ENCODE measurements around the gene SH3RF1.
"Not testable (repeated sequence)": the region's sequence is repeated elsewhere in the genome, so short reads cannot be mapped to it uniquely, and the experiment has no call there.

The SH3RF1 gene

DNA sequence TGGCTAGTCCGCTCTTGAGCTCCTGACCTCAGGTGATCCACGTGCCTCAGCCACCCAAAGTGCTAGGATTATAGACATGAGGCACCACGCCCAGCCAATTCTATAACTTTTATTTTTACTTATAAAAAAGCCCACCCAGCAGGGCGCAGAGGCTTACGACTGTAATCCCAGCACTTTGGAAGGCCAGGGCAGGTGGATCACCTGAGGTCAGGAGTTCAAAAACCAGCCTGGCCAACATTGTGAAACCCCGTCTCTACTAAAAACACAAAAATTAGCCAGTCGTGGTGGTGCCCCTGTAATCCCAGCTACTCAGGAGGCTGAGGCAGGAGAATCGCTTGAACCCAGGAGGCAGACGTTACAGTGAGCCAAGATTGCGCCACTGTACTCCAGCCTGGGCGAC lies 73.5 kb downstream of the SH3RF1 start:
- not testable (repeated sequence) for DNase-seq

DNA sequence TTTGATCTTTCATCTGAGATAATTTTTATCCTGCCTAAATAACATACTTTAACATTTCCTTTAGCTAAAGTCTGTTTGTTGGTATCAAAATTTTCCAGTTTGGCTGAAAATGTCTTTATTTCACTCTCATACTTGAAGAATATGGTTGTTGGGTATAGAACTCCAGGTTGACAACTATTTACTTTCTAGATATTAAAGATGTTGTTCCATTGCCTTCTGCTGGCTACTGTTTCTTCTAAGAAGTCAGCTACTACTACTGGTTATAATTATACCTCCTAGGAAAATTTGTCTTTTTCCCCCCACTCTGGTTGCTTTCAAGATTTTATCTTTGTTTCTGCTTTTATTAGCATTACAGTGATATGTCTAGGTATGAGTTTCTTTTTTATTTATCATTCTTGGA lies 75.7 kb downstream of the SH3RF1 start:
- no peak for DNase-seq

DNA sequence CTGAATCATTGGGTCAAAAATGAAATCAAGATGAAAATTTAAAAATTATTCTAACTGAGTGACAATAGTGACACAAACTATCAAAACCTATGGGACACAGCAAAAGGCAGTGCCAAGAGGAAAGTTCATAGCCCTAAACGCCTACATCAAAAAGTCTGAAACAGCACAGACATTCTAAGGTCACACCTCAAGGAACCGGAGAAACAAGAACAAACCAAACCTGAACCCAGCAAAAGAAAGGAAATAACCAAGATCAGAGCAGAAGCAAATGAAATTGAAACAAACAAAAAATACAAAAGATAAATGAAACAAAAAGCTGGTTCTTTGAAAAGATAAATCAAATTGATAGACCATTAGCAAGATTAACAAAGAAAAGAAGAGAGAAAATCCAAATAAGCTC lies 80.8 kb downstream of the SH3RF1 start:
- not testable (repeated sequence) for DNase-seq

DNA sequence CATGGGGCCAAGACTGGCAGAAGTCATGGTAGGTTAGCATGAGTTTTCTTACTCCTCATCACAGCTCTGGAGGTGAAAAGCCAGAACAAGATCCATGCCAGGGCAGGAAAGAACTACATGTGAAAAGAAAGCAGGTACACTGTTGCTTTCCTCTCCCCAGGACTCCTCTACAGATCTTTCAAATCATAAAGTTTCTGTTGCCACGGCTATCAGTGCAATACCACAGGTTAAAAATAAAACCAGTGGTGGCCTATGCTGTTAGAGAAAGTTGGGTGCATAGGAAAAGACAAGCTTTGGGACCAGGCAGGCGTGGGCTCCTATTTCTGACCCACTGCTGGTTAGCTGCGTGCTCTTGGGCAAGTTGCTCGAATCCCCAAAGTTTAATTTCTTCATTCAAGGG lies 81.4 kb downstream of the SH3RF1 start:
- DNase-seq = no peak

DNA sequence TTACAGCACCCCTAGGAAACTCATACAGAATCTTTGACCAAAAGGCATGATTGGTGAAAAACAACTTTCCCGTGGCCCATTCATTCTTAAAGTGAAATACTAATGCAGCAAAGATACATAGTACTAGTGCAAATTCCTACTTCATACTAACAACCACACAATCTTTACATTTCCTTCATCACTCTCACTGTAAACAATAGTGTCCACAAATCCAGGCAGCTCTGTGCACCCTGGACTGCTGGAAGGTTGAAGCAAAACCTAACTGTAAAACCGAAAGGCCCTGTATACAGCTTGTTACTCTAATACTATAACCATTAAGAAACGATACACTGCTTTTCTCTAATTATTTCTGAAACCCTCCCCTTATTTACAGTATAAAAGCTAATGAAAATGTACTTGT lies 82.6 kb downstream of the SH3RF1 start:
- no peak for DNase-seq

DNA sequence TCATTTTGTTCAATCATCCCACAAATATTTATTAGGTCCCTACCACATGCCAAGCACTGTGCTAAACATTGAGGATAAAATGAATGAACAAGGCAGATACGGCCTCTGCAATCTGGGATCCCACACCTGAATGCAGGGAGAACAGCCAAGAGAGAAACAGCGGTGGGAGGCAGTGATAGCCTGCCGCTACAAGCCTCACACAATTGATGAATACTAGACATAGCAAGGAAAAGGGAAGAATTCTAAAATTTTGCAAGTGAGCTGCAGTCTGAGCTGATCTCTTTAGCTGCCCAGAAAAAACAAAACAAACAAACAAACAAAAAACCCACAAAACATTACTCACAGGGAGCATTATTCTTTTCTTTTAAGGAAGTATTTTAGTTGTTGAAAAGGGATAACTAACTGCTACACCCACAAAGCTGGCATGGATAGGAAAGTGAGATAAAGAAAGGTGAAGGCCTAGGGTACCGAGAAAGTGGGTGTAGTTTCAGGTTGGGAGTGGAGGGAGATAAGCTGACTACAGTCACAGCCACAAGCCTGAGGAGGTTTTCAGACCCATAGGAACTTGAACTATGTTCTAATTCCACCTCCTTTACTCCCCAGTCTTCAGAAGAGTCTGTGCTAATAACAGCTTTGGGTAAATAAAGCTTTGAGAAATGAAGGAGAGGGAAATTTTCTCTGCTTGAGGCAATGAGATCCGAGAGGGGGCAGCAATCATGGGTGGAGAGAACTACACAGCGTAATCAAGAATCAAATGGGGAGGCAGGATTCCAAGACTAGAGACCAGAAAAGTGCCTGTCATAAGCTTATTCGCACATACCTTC lies 85.4 kb downstream of the SH3RF1 start:
- no peak for DNase-seq

DNA sequence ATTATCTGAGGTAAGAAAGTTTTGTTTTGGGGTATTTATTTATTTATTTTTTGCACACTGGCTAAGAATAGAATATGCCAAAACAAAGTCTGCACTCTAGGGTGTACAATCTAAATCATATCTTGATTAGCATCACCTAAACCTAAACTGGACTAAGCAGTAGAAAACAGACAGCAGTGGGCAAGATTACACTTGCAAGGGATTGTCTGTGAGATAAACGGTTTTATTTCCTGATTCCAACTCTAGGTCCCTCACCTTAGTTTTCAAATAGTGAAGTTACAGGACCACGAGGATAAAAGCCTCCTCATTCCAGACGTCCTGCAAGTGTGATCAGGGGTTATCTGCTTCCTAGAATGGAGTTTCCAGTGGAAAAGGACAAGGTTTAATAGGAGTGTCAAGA lies 86.1 kb downstream of the SH3RF1 start:
- no peak for DNase-seq

DNA sequence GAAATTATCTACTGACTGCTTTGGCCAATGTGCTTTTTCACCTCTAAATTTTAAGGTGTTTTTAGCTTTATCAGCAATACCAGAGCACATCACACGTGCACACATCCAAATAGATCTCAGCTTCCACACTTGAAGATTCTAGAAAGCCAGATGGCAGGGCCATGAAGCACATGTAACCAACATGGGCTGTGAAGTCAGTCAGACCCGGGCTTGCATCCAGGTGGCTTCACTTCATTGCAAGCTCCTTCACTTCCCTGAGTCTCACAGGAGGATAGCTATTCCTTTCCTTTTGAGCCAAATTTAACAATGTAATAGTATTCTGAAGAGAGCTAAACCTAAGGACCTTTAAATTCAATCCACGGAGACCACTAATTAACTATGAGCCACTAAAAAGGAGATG lies 86.5 kb downstream of the SH3RF1 start:
- DNase-seq = no peak

DNA sequence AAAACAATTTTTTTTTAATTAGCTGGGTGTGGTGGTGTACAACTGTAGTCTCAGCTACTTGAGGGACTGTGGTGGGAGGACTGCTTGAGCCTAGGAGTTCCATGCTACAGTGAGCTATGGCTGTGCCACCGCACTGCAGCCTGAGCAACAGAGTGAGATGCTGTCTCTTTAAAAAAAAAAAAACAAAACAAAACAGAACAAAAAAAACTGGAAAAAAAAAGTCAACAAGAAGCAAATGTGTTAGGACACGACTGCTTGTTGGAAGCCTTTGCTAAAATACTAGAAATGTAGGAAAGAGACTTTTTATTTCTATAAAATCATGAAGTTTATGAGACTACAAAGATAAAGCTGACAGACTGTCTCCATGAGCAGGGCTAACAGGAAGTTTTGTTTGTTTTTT lies 87.2 kb downstream of the SH3RF1 start:
- DNase-seq = no peak

DNA sequence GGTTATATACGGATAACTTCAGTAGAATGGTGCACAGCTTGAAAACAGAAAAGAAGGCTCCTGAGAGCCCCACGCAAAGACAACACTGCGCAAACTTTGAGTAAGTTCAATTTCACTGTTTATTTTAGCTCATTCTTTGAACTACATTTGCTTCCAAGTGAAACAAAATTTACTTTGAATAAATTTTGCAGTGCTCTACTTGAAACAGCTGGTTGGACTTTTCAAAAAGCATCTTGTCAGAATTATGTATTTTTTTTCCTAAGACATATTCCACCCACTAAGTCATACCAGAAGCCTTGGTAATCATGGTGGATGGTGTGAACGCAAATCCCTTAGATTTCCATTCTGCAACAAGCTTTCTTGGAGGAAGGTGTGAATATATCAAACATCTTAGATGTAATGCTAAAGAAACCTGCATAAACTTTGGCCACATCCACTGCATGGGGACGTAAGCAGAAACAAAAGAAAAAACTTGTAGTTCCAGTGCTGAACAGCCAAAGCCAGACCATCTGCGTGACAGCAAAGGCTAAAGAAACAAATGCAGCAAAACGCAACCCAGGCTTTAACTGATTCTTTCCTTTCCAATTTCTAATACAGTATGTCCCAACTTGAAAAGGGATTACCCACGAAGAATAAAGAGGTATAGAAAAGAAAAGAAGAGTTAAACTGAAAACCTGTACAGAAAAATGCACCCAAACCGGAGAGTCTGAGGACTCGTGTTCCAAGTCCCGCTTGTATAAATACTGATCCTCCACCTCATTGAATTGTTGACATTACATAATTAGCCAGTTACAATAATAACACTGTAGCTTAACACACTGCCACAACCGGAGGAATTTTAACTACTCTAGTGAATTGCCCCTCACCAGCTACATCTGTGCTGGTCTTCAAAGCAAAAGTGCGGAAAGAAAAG lies 90.9 kb downstream of the SH3RF1 start:
- DNase-seq = no peak

DNA sequence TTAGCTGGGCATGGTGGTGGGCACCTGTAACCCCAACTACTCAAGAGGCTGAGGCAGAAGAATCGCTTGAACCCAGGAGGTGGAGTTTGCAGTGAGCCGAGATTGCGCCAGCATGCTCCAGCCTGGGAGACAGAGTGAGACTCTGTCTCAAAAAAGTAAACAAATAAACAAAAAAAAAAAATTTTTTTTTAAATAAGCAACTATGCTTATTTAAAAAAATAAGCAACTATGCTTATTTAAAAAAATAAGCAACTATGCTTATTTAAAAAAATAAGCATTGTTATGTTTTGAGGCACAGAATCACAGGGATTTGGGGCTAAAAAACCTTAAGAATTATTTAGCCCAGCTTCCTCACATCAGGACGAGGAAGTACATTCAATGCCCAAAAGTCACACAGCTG lies 92.7 kb downstream of the SH3RF1 start:
- DNase-seq = not testable (repeated sequence)

DNA sequence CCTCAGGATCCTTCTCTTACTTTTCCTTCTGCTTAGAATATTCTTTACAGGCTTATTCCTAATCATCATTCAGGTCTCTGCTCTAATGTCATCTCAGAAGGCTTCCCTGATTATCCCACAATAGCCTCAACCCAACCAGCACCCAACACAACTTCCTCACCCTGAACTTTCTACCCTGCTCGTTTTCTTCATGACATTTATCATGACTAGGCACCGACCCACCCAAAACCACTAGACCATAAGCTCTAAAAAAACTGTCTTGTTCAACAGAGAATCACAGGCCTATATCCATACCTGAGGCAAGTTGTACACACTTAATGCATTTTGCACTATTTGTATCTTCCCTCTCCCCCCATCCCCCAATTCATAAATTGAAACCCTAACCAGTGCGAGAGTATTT lies 95.3 kb downstream of the SH3RF1 start:
- DNase-seq = no peak

DNA sequence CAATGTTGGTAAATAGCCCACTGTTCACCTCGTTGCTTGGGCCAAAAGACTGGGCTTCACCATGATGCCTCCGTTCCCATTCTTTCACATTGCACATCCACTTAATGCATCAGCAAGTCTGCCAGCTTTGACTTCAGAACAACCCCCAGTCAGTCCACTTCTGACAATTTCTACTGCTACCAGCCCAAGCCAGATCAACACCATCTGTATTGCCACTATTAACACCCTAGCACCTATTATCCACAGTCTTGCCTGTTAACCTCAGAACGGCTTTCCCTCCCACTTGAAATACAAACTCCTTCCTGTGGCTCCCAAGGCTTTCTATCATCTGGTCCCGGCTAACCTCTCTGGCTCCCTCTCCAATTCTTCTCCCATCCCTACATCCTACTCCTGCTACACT lies 95.7 kb downstream of the SH3RF1 start:
- no peak for DNase-seq

DNA sequence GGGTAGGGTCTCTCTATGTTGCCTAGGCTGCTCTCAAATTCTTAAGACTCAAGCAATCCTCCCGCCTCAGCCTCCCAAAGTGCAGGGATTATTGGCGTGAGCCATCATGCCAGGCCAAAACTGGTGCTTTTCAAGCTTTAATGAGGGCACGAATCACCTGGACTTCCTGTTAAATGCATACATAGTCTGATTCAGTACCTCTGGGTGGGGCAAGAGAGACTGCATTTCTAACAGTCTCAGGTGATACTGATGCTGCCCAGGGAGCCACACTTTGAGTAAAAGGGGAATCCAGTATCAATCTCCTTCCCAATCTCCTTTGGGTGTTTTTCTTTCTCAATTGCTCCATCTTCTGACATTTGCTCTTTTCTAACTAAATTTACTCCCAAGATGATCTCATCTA lies 96.5 kb downstream of the SH3RF1 start:
- no peak for DNase-seq

DNA sequence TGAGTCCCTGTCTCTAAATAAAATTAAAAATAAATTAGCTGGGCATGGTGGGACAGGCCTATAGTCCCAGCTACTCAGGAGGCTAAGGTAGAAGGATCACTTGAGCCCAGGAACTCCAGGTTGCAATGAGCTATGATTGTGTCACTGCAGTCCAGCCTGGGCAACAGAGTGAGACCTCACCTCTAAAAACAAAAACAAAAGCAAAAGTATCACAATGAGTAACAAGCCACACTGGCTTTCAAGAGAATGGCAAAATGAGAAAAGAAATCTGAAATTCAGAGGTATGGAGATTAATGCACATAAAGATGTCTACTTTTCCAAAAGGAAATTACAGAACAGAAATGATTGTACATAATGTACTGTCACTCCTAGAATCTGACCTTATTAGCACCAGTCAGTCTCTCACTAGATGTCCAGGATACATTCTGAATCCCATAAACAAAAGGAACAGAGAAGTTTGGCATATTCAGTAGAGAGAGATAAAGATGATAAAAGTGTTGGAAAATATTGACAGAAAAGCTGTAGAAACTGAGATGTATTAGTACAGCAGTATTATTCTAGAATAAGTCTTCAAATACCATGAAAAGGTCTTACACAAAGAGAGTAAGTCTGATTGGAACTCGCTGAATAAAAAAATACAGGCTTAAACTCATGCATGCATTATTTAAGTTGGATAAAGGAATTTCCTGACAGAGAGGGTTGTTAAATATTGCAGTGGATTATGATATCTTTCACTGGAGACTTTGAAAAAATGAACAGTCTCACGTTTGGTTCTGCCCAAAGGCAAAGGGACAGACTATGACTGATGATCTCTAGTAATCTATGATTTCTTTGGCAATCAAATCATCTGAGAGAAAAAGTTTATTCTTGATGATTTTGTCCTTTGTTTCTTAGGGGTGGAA lies 102.5 kb downstream of the SH3RF1 start:
- DNase-seq = no peak

DNA sequence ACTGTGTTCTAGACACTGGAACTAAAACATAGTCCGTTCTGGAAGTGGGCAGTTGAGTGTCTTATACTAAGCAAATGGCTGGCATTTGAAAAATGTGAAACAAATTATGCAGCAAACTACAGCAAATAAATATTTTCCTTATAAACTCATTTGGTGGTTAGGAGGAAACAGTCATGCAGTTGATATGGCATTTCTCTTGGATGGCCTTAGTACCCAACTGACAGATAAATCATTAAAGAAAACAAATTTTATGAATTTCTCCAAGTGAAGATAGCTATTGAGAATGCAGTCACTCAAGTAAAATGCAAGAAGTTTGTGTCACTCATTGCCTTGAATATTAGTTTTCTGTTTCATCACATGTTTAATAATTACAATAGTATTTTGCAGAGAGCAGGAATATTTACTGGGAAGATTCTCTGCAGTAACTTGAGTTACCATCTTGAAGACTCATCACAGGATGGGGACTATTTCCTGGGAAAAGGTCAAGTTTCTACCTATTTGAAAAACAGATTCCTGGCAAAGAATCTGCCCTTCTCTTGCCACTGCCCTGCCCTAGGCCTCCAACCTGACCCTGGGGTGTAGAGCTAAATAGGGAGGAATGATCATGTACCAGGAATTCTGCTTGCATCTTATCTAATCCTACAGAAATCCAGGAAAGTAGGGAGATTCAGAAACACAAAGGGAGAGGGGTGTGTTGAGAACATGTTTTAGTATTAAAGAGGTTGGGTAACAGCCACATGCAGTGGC lies 105.9 kb downstream of the SH3RF1 start:
- no peak for DNase-seq

DNA sequence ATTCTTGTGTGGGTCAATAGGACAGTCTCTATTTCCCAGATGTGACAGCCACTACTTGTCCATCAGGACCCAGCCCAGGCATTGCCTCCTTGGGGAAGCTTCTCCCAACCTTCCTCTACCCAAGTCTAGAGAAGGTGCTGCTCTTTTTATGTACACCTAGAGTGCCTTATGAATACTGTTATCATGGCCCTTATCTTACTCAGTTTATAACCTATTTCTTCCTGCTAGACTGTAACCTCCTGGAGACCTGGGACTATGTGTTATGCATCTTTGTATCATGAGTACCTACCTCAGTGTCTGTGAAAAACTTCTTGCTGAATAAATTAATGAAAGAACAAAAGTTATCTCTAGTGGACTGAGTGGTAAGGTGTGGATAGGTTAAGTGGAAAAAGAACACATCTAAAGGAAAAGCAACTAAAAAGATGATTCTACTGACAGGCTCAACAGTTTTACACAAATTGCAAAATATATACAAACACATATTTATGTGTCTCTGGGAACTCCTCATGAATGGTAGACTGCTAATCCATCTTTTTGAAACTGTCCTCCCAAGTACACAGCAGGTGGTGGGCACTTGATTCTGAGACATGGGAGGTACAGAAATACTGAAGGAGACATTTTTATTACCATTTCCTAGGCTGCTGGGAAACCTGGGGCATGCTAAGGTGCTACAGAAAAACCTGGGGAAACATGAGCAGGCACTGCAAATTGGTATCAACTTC lies 106.6 kb downstream of the SH3RF1 start:
- no peak for DNase-seq

DNA sequence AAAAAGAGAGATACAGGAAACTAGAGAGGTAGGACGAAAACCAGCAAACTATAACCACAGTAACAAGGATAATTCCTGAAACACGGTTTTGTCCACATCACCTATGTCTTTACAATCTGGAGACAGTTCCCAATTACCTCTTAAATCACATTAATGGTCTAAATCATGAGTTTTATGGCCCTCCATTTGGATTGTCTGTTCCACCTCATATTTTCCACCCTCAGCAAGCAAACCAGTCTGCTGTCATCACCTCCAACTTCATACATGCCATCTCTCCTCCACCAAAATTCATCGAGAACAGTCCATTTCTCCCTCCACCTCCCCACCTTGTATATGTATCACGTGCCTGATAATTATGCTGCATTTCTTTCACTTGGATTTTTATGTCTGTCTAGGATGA lies 107.3 kb downstream of the SH3RF1 start:
- no peak for DNase-seq

DNA sequence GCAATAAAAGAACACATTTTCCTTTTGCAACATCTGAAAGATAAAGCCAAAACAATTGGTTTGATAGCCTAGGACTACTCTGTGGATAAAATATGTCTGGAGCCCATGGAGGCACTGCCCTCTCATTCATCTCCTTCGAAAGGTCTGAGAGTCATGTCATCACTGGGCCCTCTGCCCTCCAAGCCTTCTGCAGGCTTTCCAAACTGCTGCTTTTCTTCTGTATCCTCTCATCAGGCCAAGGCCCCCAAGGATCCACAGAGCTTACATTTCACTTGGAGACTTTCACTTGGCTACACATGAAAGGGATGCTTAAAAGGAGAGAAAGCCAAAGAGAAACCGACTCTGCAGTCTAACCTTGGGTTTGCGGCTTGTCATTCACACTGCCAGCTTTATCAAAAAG lies 109.9 kb downstream of the SH3RF1 start:
- DNase-seq = no peak

DNA sequence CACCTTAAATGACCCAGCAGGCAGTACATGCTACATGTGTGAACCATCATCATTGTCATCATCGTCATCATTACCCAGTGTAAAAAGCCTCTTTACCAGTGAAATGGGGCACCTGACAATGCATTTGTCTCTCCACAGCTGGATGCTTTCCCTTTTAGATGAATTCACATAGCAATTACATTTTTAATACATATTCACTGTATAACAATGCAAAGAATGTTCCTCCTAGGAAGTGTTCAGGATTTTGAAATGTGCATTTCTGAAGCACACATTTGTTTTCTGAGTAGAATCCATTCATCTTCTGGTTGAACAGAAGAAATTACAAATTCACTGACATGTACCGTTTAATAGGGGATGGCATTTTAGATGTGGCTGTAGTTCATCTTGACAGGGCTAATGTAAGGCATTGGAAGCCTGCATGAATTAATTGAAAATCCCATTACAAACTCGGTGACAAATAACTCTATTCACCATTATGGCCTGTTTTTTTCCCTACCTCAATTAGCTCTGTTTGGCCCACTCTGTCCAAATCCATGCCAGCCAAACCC lies 111.1 kb downstream of the SH3RF1 start:
- no peak for DNase-seq

DNA sequence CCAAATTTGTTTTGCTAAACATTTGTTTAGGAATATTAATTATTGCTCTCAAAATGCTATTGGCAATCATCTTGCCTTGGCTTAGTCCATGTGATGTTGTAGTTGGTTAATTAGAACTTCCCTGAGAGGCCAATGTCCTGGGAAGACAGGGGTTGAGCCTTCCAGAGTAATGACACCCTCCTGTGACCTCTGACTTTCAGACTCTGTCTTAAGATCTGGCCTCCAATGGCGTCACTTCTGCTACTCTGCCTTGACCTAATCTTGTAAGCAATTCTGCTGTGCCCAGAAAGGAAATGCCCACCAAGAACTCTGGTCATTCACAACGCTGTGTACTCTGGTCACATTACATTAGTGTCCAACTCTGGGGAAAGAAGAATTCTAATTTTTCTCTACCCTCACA lies 111.9 kb downstream of the SH3RF1 start:
- DNase-seq = no peak

Data from NCI-H524 treated with DMSO at 0.1 percent for 48 hours (cell line).